A549 (cell line): ENCODE results near the gene GLS. TPM values are rescaled to one million over a fixed set of nuclear protein-coding genes. Genes with fewer than 3 reads are reported as not detected.

Experiments used
- ATAC-seq, 2 experiments: fragments of 200-7000 bp in 1 of 2; fragments of >200 bp in 1 of 2; cut with Nextera tagmentation in 1 of 2; cut with Tn5 transposase in 1 of 2; 3 replicates each; pipeline versions ENCODE4 v1.8.0 to v1.9.1; 2018 to 2020; ENCODE audit warnings: mild to moderate bottlenecking in 1 of 2, moderate library complexity in 1 of 2
- CTCF ChIA-PET: fragments of 300-600 bp; sonication (Branson Sonifier 250); formaldehyde crosslinking; extraction: SDS; loops from one replicate; lab custom pipeline; 2021; ENCODE audit warnings: antibody characterized with exemption, inconsistent platforms; lab: Yijun Ruan, JAX
- POLR2A ChIA-PET: fragments of 350-600 bp; formaldehyde crosslinking; extraction: SDS; loops from one replicate; lab custom pipeline; 2021; ENCODE audit warnings: antibody characterized with exemption, inconsistent platforms; lab: Yijun Ruan, JAX
- DNase-seq, 2 experiments: peaks; one replicate each; pipeline versions ENCODE4 v3.0.0 to v3.0.0-alpha.2; 2011 to 2016; ENCODE audit warnings: low read depth in 1 of 2, low spot score in 1 of 2
- FAIRE-seq: peaks from 2 replicates; lab custom pipeline; 2011; peaks lifted over from hg19 to GRCh38; lab: Jason Lieb, UNC
- H3K27ac ChIP-seq, 2 experiments: fragments of >200 bp; sonication (Bioruptor Twin); formaldehyde crosslinking; 3 replicates each; pipeline ENCODE4 v1.5.1; 2016 to 2017
- H3K4me1 ChIP-seq: fragments of >200 bp; sonication (Bioruptor Twin); formaldehyde crosslinking; 3 replicates; pipeline ENCODE4 v1.6.1; 2016
- H3K4me2 ChIP-seq: fragments of >200 bp; sonication (Bioruptor Twin); formaldehyde crosslinking; 3 replicates; pipeline ENCODE4 v1.6.1; 2016
- H3K4me3 ChIP-seq: fragments of >200 bp; sonication (Bioruptor Twin); formaldehyde crosslinking; 3 replicates; pipeline ENCODE4 v1.5.1; 2016
- H3K9me3 ChIP-seq: fragments of >200 bp; sonication (Bioruptor Twin); formaldehyde crosslinking; 3 replicates; pipeline ENCODE4 v1.6.1; 2016
- BHLHE40 ChIP-seq: IDR thresholded peaks from 2 replicates; pipeline ENCODE4 v1.6.1; 2012; ENCODE audit warnings: low read depth, low read length, inconsistent platforms
- CBX2 ChIP-seq: fragments of 200-600 bp; sonication (generic); IDR thresholded peaks from 2 replicates; pipeline ENCODE4 v1.6.1; 2016; ENCODE audit warnings: low read depth, mild to moderate bottlenecking, borderline replicate concordance
- CBX8 ChIP-seq: fragments of 200-600 bp; sonication (generic); IDR thresholded peaks from 2 replicates; pipeline ENCODE4 v1.6.1; 2016
- CEBPB ChIP-seq, 2 experiments: fragments of >200 bp in 1 of 2; sonication (Bioruptor Twin) in 1 of 2; formaldehyde crosslinking in 1 of 2; IDR thresholded peaks; 2 replicates each; pipeline ENCODE4 v1.6.1; 2012 to 2016
- CHD2 ChIP-seq: fragments of 150-350 bp; IDR thresholded peaks from 2 replicates; pipeline ENCODE4 v1.6.1; 2014; ENCODE audit warnings: low read length; ENCODE audit not compliant: partially characterized antibody
- CHD4 ChIP-seq: fragments of 200-600 bp; sonication (generic); IDR thresholded peaks from 2 replicates; pipeline ENCODE4 v1.6.1; 2016; ENCODE audit warnings: antibody characterized with exemption, mild to moderate bottlenecking, borderline replicate concordance
- E2F6 ChIP-seq: IDR thresholded peaks from 2 replicates; pipeline ENCODE4 v1.6.1; 2012; ENCODE audit warnings: low read depth, borderline replicate concordance
- EHF ChIP-seq: fragments of 250-450 bp; sonication (Bioruptor Pico); IDR thresholded peaks from 2 replicates; pipeline ENCODE4 v1.5.0; 2020; ENCODE audit warnings: mild to moderate bottlenecking
- ELK1 ChIP-seq: fragments of 150-350 bp; IDR thresholded peaks from 2 replicates; pipeline ENCODE4 v1.6.1; 2014; ENCODE audit warnings: low read depth, mild to moderate bottlenecking, low read length
- EP300 ChIP-seq, 2 experiments: fragments of >200 bp; sonication (Bioruptor Twin); formaldehyde crosslinking; IDR thresholded peaks; 2 replicates in 1 of 2; 3 replicates in 1 of 2; pipeline ENCODE4 v1.6.1; 2016 to 2017
- FOSL2 ChIP-seq, 2 experiments: fragments of 450-650 bp in 1 of 2; fragments of >200 bp in 1 of 2; sonication (Bioruptor Twin) in 1 of 2; formaldehyde crosslinking; IDR thresholded peaks; 2 replicates each; pipeline versions ENCODE4 v1.5.0 to v1.6.1; 2016 to 2020; ENCODE audit warnings: mild to moderate bottlenecking in 1 of 2, moderate library complexity in 1 of 2
- FOXS1 ChIP-seq: fragments of 250-450 bp; sonication (Bioruptor Pico); IDR thresholded peaks from 2 replicates; pipeline ENCODE4 v1.5.0; 2020; ENCODE audit warnings: mild to moderate bottlenecking, moderate library complexity
- GATA3 ChIP-seq: IDR thresholded peaks from 2 replicates; pipeline ENCODE4 v1.6.1; 2012; ENCODE audit warnings: borderline replicate concordance
- HDAC2 ChIP-seq: fragments of 200-600 bp; sonication (generic); IDR thresholded peaks from 2 replicates; pipeline ENCODE4 v1.6.1; 2016
- HES2 ChIP-seq: fragments of >200 bp; sonication (Bioruptor Twin); formaldehyde crosslinking; IDR thresholded peaks from 2 replicates; pipeline ENCODE4 v1.6.1; 2016
- HMGXB4 ChIP-seq: fragments of 250-450 bp; sonication (Bioruptor Pico); IDR thresholded peaks from 2 replicates; pipeline ENCODE4 v1.5.0; 2021; ENCODE audit warnings: mild to moderate bottlenecking, moderate library complexity, borderline replicate concordance
- HOXA7 ChIP-seq: fragments of 250-450 bp; sonication (Bioruptor Pico); IDR thresholded peaks from 2 replicates; pipeline ENCODE4 v1.5.0; 2020; ENCODE audit warnings: mild to moderate bottlenecking, moderate library complexity
- HOXB13 ChIP-seq: fragments of 250-450 bp; sonication (Bioruptor Pico); IDR thresholded peaks from 2 replicates; pipeline ENCODE4 v1.5.0; 2020; ENCODE audit warnings: low read depth, mild to moderate bottlenecking, moderate library complexity
- JUN ChIP-seq, 2 experiments: fragments of >200 bp; sonication (Bioruptor Twin); formaldehyde crosslinking; IDR thresholded peaks; 2 replicates in 1 of 2; 3 replicates in 1 of 2; pipeline ENCODE4 v1.6.1; 2016 to 2017
- KDM1A ChIP-seq: fragments of 200-600 bp; sonication (generic); IDR thresholded peaks from 2 replicates; pipeline ENCODE4 v1.6.1; 2016; ENCODE audit warnings: low read depth, mild to moderate bottlenecking
- MAX ChIP-seq: IDR thresholded peaks from 2 replicates; pipeline ENCODE4 v1.6.1; 2012
- NFE2L2 ChIP-seq: fragments of 150-350 bp; conservative IDR thresholded peaks from 2 replicates; pipeline ENCODE4 v1.6.1; 2014; ENCODE audit warnings: low read length
- NPAS2 ChIP-seq: fragments of 250-450 bp; sonication (Bioruptor Pico); IDR thresholded peaks from 2 replicates; pipeline ENCODE4 v1.8.0; 2022; ENCODE audit warnings: mild to moderate bottlenecking, moderate library complexity, borderline replicate concordance
- PBX3 ChIP-seq: IDR thresholded peaks from 2 replicates; pipeline ENCODE4 v1.6.1; 2012
- POLR2A ChIP-seq: IDR thresholded peaks from 2 replicates; pipeline ENCODE4 v1.6.1; 2012; ENCODE audit warnings: mild to moderate bottlenecking, low read length
- RCOR1 ChIP-seq: fragments of 150-350 bp; IDR thresholded peaks from 2 replicates; pipeline ENCODE4 v1.6.1; 2014; ENCODE audit warnings: antibody characterized with exemption, low read length, low read depth
- SMC3 ChIP-seq: fragments of >200 bp; sonication (Bioruptor Twin); formaldehyde crosslinking; IDR thresholded peaks from 3 replicates; pipeline ENCODE4 v1.6.1; 2018; ENCODE audit warnings: inconsistent platforms
- TP53 ChIP-seq: fragments of 250-450 bp; sonication (Bioruptor Pico); IDR thresholded peaks from 2 replicates; pipeline ENCODE4 v1.5.0; 2021; ENCODE audit warnings: mild to moderate bottlenecking, moderate library complexity
- ZNF302 ChIP-seq: fragments of 250-450 bp; sonication (Bioruptor Pico); IDR thresholded peaks from 2 replicates; pipeline ENCODE4 v1.9.0; 2021; ENCODE audit warnings: inconsistent platforms, mild to moderate bottlenecking, moderate library complexity
- ZSCAN20 ChIP-seq: fragments of 250-450 bp; sonication (Bioruptor Pico); IDR thresholded peaks from 2 replicates; pipeline ENCODE4 v1.8.0; 2022; ENCODE audit warnings: mild to moderate bottlenecking, moderate library complexity
- WGBS: methylation state at CpG from one replicate; pipeline ENCODE4 v1.1.6; 2017; ENCODE audit errors: missing lambda C conversion rate; 5-methylcytosine and 5-hydroxymethylcytosine counted together
- polyA plus RNA-seq, 4 experiments: library from polyadenylated mRNA; depleted of rRNA in 3 of 4; stranded (reverse); fragments of >200 nt; fragmentation: RNase III in 1 of 4; extraction: RNeasy Plus Mini Kit Qiagen cat#74134 plus additional on column Dnase treatment in 1 of 4; gene quantifications; 2 replicates in 3 of 4; 3 replicates in 1 of 4; pipeline ENCODE4 v1.2.3, GENCODE V29; 2011 to 2017

GLS gene
- polyA plus RNA-seq, 2 of the 4 experiments (the other 2 are of a cell fraction): 269 to 321 TPM

- TF ChIP-seq E2F6: no peak
- TF ChIP-seq HMGXB4: no peak
- TF ChIP-seq MAX: no peak
- TF ChIP-seq PBX3: no peak
Observed at GRCh38 chr2:190980630-190981209, 100.1 kb downstream of the GLS start (continued).

GRCh38 chr2:190981333-190981732 is 100.7 kb downstream of the GLS start:
- no peak overlapping the region for H3K4me2 ChIP-seq
- 85% methylated on average over 6 of the region's 6 CpGs for WGBS
- CTCF ChIA-PET: no interaction called here

GRCh38 chr2:190981733-190982132 is 101.1 kb downstream of the GLS start:
- Histone ChIP-seq H3K4me1 (0 out of 3 replicates have a peak, but pooled peaks cover 3% of the 10 kb centered on the region), H3K9me3 (no peaks in the 10 kb centered on the region), H3K4me2 (no peak overlapping the region), H3K27ac (no peak overlapping the region), H3K4me3 (no peak overlapping the region)
- no peak for FAIRE-seq
- TF ChIP-seq HOXB13 (CRISPR knock-in tag) (no peak), FOSL2 (IDR thresholded peaks at IDR 0.05) (no peak), FOSL2 (CRISPR knock-in tag; IDR thresholded peaks at IDR 0.05) (no peak), POLR2A (no peak), CBX2 (no peak), CBX8 (no peak), RCOR1 (no peak), KDM1A (no peak), TP53 (CRISPR knock-in tag) (no peak), GATA3 (no peak), CHD4 (no peak), CHD2 (no peak), BHLHE40 (no peak), ZNF302 (no peak), CEBPB (IDR thresholded peaks at IDR 0.05) (no peak), HES2 (no peak), MAX (no peak), HDAC2 (no peak), ELK1 (no peak), FOXS1 (no peak)
- no peak for ATAC-seq
- 100% methylated on average over 1 of the region's 1 CpG for WGBS
- DNase-seq: no peak
- CTCF ChIA-PET: no interaction called here
- POLR2A ChIA-PET: no interaction called here

More at GRCh38 chr2:190981333-190981732, 100.7 kb downstream of the GLS start:
- FAIRE-seq (no peak), DNase-seq (no peak), ATAC-seq (no peak)
- H3K27ac ChIP-seq: no peak overlapping the region
- H3K4me1 ChIP-seq: 0 out of 3 replicates have a peak, but pooled peaks cover 3% of the 10 kb centered on the region
- POLR2A ChIA-PET: no interaction called here
- no peak for TF ChIP-seq EHF (CRISPR knock-in tag)
- no peak for TF ChIP-seq ZSCAN20 (CRISPR knock-in tag)
- no peak for TF ChIP-seq NPAS2
- TF ChIP-seq E2F6: no peak
- no peak for TF ChIP-seq JUN (IDR thresholded peaks at IDR 0.05)
- no peak for TF ChIP-seq HOXA7
- no peak for TF ChIP-seq NFE2L2
- no peak for TF ChIP-seq FOSL2 (IDR thresholded peaks at IDR 0.05)
- no peak for TF ChIP-seq FOSL2 (CRISPR knock-in tag; IDR thresholded peaks at IDR 0.05)
- TF ChIP-seq KDM1A: no peak
- TF ChIP-seq CHD4: no peak
- no peak for TF ChIP-seq SMC3
- no peak for TF ChIP-seq MAX
- TF ChIP-seq EP300 (IDR thresholded peaks at IDR 0.05): no peak
- H3K9me3 ChIP-seq: no peaks in the 10 kb centered on the region
- no peak overlapping the region for H3K4me3 ChIP-seq
